Adipose tissue (tissue), 3 donors: Measurements from ENCODE around the gene MRPL30. TPM values are rescaled to one million over a fixed set of nuclear protein-coding genes. Genes with fewer than 3 reads are reported as not detected.

Source experiments
- polyA plus RNA-seq, 3 donors: library from polyadenylated mRNA; stranded (reverse); fragments of 200-250 nt; gene quantifications; one replicate each; pipeline ENCODE4 v1.2.3, GENCODE V29; 2013
- donor health status: healthy with polysubstance abuse.
- donor health status: Bipolar disorder and iron deficiency.
- donor health status: healthy.

The MRPL30 gene
- polyA plus RNA-seq, 3 donors: 11.5 to 21.7 (median 17.8) TPM

Other genes with a start within 250 kb of the MRPL30 start
- 1 to 10 TPM; 2.0 to 4.5 (median 3.6) TPM for gene CRACDL, start 245.0 kb upstream of the MRPL30 start, polyA plus RNA-seq
- gene C2orf15, start 39.5 kb upstream of the MRPL30 start, polyA plus RNA-seq: 1 to 10 TPM in 1 of 3 donors, under 1 TPM in 1, not detected in 1; 0.76 to 1.8 TPM
- gene TSGA10, start 26.2 kb upstream of the MRPL30 start, polyA plus RNA-seq: 1 to 10 TPM in 2 of 3 donors, under 1 TPM in 1; 0.79 to 8.1 (median 3.4) TPM
- 10 to 100 TPM in 1 of 3 donors, 1 to 10 TPM in 2; 4.3 to 10.9 (median 8.1) TPM for gene LIPT1, start 26.2 kb upstream of the MRPL30 start, polyA plus RNA-seq
- 10 to 100 TPM; 13.9 to 43.4 (median 19.8) TPM for gene MITD1, start 126 bp upstream of the MRPL30 start, polyA plus RNA-seq
- not detected for gene LYG2, start 74.5 kb downstream of the MRPL30 start, polyA plus RNA-seq
- 1 to 10 TPM in 1 of 3 donors, under 1 TPM in 2; 0.59 to 2.9 (median 0.65) TPM for gene LYG1, start 120.0 kb downstream of the MRPL30 start, polyA plus RNA-seq
- 10 to 100 TPM in 2 of 3 donors, 1 to 10 TPM in 1; 8.5 to 28.8 (median 20.0) TPM for gene TXNDC9, start 155.1 kb downstream of the MRPL30 start, polyA plus RNA-seq
- 10 to 100 TPM; 16.5 to 31.9 (median 25.3) TPM for gene EIF5B, start 156.2 kb downstream of the MRPL30 start, polyA plus RNA-seq